Stimulated activated CD4-positive, alpha-beta T cell treated with anti-CD3 and anti-CD28 coated beads, TNF-alpha, amount 100 ng/mL, for 1 hour (primary cell): Measurements from ENCODE around the gene SMIM12.

Experiments used
- DNase-seq, 3 donors: peaks; one replicate each; pipeline ENCODE4 v3.0.0-alpha.2; 2020; ENCODE audit warnings: low read depth in 3 of 3, low spot score in 1 of 3

Gene SMIM12

GRCh38 chr1:34803770-34804169 is 55.8 kb downstream of the SMIM12 start:
- DNase-seq, result no peak
